Activated CD8-positive, alpha-beta memory T cell treated with anti-CD3 and anti-CD28 coated beads for 24 hours (primary cell): ENCODE data around the gene CCDC184.
"Not testable (repeated sequence)": the region's sequence is repeated elsewhere in the genome, so short reads cannot be mapped to it uniquely, and the experiment has no call there.

Experiments used
- DNase-seq: peaks from one replicate; pipeline ENCODE4 v3.0.0-alpha.2; 2020

The CCDC184 gene

GRCh38 chr12:48180424-48180823 lies 3.0 kb upstream of the CCDC184 start:
- DNase-seq, result no peak

GRCh38 chr12:48180857-48181495 lies 2.5 kb upstream of the CCDC184 start:
- no peak for DNase-seq

- DNase-seq, result no peak
Observed at GRCh38 chr12:48182631-48183030, 813 bp upstream of the CCDC184 start.

- DNase-seq, result no peak
Observed at GRCh38 chr12:48183876-48184548, 568 bp downstream of the CCDC184 start.

- peak; percentile 59 for DNase-seq
Observed at GRCh38 chr12:48184549-48184922, 1.1 kb downstream of the CCDC184 start.

GRCh38 chr12:48185181-48185919 lies 1.9 kb downstream of the CCDC184 start:
- DNase-seq, result no peak

- no peak for DNase-seq
Observed at GRCh38 chr12:48187916-48188695, 4.7 kb downstream of the CCDC184 start.

- peak; percentile 85 for DNase-seq
Observed at GRCh38 chr12:48189331-48190125, 6.1 kb downstream of the CCDC184 start.

GRCh38 chr12:48191096-48191495 lies 7.7 kb downstream of the CCDC184 start:
- no peak for DNase-seq

GRCh38 chr12:48192861-48193260 lies 9.4 kb downstream of the CCDC184 start:
- no peak for DNase-seq

- DNase-seq, result no peak
Observed at GRCh38 chr12:48193623-48194022, 10.2 kb downstream of the CCDC184 start.

- DNase-seq, result no peak
Observed at GRCh38 chr12:48194799-48195201, 11.4 kb downstream of the CCDC184 start.

GRCh38 chr12:48197549-48197970 lies 14.1 kb downstream of the CCDC184 start:
- DNase-seq, result no peak

- DNase-seq, result peak; percentile 94
Observed at GRCh38 chr12:48197971-48198671, 14.7 kb downstream of the CCDC184 start.

GRCh38 chr12:48198672-48198971 lies 15.2 kb downstream of the CCDC184 start:
- no peak for DNase-seq

- DNase-seq, result no peak
Observed at GRCh38 chr12:48198985-48199384, 15.5 kb downstream of the CCDC184 start.

GRCh38 chr12:48199774-48200221 lies 16.4 kb downstream of the CCDC184 start:
- DNase-seq, result no peak

- no peak for DNase-seq
Observed at GRCh38 chr12:48201091-48201490, 17.6 kb downstream of the CCDC184 start.

GRCh38 chr12:48201516-48201915 lies 18.1 kb downstream of the CCDC184 start:
- no peak for DNase-seq

- DNase-seq, result no peak
Observed at GRCh38 chr12:48202766-48203165, 19.3 kb downstream of the CCDC184 start.

- DNase-seq, result no peak
Observed at GRCh38 chr12:48203192-48203591, 19.7 kb downstream of the CCDC184 start, which contains the start of gene OR10AD1. Gene OR10AD1 (minus strand): TSS chr12:48203292. CDS start chr12:48203292, 0 bp downstream.

- not testable (repeated sequence) for DNase-seq
Observed at GRCh38 chr12:48209495-48209894, 26.1 kb downstream of the CCDC184 start.
